Measurements from ENCODE around the gene WNT7A.

DNA sequence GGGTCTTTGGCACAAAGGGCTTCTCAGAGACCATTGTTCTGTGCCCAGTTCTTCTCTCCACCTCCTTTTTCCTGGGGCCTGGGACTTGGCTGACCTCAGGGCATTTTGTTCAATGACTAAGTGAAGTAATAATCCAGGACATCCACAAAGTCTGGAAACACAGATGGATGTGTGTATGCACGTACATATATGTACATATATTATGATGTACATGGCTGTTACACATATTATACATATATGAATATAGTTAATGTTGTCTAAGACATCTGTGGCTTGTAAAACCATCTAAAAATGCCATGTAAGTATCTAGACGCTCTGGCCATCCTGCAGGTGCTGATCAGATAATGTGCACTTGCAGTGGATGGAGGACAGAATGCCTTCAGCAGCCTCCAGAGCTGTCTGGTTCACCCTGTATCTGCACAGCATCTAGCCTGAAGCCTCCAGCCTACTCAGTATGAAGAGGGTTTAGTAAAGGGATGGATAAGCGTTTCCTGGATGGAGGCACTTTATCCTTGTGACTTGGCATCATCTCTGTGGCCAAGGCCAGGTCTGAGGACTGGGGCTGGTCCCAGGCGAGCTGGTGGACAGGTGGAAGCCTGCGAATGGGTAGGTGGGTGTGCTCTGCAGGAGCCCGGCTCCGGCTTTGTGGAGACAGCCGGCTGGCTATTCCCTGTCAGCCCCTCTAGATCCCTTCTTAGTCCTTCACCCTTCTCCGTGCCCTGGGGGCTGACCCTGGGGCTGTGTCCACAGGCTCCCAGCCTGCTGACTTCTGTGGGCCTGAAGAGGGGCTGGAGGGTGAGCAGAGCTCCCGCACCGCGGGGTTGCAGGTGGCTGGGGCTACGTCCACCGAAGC, 88.4 kb downstream of the WNT7A start:
- no peak for TF ChIP-seq CTCF (IDR thresholded peaks at IDR 0.05; ENCODE audit: low read length)
- TF ChIP-seq EZH2 (IDR thresholded peaks at IDR 0.05; ENCODE audit: borderline replicate concordance, low read length) = no peak

Measured in OCI-LY1 (cell line).